Fibroblast of mammary gland (primary cell): ENCODE data around the gene ZGRF1.

Experiments
- DNase-seq: peaks from one replicate; pipeline ENCODE4 v3.0.0-alpha.2; 2010; ENCODE audit warnings: low read depth
- H3K4me3 ChIP-seq: 2 replicates; pipeline ENCODE4 v1.5.1; 2011; ENCODE audit warnings: low read depth, mild to moderate bottlenecking, low read length, moderate library complexity; ENCODE audit not compliant: control insufficient read depth
- TF ChIP-seq, protein P1 (sequence below): conservative IDR thresholded peaks from 2 replicates; pipeline ENCODE4 v1.5.1; 2011; ENCODE audit warnings: low read depth, low read length, inconsistent platforms; ENCODE audit not compliant: control insufficient read depth, insufficient read depth

ZGRF1 gene

DNA sequence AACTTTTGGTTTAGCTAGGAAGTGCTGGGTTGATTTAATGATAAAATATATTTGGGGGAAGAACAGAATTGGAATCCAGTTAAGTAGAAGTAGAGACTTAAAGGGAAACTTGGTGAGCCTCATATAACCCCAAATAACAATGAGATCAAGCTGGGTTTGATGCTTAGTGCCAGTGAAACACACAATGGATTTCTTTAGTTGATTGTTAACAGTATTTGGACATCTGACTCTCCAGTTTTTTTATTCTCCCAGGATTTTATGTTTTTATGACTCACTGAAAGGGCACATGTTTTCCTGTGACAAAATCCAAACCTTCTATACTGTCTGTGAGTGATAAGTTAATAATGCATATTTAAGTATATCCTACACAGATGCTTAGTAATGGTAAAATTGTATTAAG lies 118.0 kb downstream of the ZGRF1 start:
- TF ChIP-seq, protein P1, sequence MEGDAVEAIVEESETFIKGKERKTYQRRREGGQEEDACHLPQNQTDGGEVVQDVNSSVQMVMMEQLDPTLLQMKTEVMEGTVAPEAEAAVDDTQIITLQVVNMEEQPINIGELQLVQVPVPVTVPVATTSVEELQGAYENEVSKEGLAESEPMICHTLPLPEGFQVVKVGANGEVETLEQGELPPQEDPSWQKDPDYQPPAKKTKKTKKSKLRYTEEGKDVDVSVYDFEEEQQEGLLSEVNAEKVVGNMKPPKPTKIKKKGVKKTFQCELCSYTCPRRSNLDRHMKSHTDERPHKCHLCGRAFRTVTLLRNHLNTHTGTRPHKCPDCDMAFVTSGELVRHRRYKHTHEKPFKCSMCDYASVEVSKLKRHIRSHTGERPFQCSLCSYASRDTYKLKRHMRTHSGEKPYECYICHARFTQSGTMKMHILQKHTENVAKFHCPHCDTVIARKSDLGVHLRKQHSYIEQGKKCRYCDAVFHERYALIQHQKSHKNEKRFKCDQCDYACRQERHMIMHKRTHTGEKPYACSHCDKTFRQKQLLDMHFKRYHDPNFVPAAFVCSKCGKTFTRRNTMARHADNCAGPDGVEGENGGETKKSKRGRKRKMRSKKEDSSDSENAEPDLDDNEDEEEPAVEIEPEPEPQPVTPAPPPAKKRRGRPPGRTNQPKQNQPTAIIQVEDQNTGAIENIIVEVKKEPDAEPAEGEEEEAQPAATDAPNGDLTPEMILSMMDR: no peak
- H3K4me3 ChIP-seq: no peak overlapping the region
- DNase-seq: no peak

DNA sequence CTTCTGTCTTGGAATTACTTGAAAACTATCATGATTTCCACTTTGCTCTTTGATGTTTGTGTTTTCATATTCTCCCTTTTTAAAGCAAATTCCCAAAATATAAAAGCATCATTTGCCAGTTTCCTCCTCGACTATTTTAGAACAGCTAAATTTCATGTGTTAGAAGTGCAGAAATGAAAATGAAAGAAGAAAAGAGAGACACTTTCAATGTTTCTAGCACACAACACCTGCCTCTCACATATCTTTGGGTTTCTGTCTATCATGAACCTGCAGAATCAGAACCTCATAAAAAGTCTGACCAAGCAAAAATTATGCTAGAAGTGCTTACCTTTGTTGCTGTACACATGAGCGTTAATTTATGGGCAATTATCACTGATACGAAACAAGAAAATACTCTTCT lies 118.8 kb downstream of the ZGRF1 start:
- DNase-seq: no peak
- TF ChIP-seq, protein P1: no peak
- H3K4me3 ChIP-seq: no peak overlapping the region

DNA sequence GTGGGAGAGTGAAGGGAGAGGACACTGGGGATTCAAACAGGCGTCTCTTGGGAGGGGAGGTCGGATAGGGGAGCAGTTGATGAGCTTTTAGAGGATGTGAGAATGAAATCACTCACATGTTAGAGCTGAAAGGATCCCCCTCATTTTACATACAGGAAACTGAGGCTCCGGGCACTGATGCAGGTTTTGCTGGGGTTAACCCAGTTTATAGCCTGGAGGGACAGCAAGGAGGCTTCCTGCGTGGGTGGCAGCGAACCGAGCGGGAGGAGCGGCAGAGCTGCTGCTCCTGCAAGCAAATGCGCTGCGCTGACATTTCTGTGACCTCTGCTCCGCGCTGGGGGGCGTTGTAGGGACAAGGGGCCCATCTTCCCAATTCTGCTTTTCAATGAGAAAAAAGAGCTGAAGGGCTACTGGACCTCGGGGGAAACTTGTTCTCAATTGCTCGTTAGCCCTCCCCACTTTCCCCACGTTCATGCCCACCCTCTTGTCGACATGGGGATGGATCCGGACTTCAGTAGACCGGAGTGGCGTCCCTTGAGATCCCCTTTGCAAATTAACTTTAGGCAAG lies 119.6 kb downstream of the ZGRF1 start:
- DNase-seq: no peak
- TF ChIP-seq, protein P1: no peak
- no peak overlapping the region for H3K4me3 ChIP-seq

DNA sequence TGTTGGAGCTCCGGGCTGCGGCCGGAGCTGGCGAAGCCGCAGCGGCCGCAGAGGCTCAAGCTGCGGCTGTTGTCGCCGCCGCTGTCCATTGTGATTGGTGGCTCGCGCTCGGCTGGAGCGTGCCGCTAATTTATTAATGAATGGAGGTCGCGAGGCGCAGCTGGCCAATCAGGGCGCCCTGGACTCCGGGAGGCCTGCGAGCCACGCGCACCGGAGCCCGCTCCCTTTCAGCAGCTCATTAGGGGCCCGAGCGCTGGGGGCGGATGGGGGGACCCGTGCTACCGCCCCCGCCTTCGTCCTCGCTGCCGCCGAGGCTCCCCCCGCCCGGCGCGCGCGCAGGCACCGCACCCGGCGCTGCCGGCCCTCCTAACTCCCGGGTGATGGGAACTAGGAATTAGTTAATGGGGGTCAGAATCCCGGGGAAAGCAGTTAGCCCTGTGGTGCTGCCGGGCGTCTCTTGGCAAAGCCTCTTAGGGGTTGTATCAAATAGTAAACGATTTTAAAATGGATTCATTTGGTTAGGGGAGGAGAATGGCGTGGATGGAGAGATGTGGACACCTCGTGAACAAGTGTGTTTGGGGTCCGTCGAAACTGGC lies 120.1 kb downstream of the ZGRF1 start:
- peak overlapping the region; percentile 6 for H3K4me3 ChIP-seq
- DNase-seq: no peak
- TF ChIP-seq, protein P1: no peak

DNA sequence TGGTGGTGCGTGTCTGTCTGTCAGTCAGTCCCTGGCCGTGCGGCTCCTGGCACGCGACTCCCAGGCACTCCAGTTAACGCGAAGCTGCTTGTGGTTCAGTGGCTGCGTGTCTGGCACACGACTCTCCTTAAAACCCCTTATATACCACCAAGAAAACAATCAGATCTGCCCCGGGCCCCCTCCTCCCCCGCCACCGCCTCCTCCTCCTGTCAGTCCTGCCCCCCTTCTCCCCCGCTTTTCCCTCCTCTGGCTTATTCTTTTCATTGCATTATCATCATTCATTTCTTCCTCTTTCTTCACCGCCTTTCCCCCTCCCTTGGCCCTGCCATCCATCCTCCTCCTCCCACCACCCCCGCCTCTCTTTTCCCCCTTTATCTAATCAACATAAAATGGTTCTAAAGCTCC lies 120.6 kb downstream of the ZGRF1 start, which contains the start of gene NEUROG2:
Gene NEUROG2 (minus strand): TSS at position 115 of the 405 bp plus-strand sequence. CDS start 705 bp downstream, outside the sequence.
- DNase-seq: no peak
- H3K4me3 ChIP-seq: peak within 1 kb of the TSS; percentile 48
- TF ChIP-seq, protein P1: no peak

DNA sequence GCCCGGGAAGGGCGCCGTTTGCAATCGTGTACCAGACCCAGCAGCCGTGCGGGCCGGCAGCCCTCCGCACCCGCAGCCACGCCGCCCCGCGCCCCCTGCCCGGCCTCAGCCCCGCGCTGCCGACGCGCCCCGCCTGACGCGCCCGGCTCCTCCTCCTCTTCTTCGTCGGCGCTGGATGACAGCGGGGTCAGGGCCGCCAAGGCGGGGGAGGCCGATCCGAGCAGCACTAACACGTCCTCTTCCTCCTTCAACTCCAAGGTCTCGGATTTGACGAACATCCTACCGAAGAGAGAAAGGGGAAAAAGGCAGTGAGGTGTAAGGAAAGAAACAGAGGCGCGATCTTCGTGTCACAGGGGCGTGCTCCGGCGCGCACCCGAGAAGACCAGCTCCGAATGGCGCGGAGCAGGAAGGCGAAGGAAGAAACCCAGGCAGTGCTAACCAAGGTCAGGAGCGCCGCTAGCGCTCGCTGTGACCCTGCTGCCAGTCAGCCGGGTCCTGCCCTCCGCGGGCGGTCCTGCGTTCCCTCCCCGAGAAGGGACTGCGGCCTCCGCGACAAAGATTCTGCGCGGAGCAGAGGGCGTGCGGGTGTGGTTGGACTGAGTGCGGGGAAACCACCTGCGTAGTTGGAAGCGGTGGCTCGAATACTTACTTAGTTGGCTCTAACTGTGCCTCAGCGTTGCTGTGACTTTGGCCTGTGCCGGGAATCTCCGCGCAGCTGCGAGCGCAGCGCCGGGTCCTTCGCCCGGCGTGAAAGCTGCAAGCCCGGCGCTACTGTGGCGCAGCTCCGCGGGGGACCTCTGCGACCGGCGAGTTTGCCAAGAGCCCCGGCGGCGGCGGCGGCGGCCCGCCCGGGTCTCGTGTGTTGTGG lies 121.3 kb downstream of the ZGRF1 start:
- peak overlapping the region; percentile 48 for H3K4me3 ChIP-seq
- peak; percentile 28 for DNase-seq
- TF ChIP-seq, protein P1: no peak
